Effector memory CD4-positive, alpha-beta T cell (primary cell): ENCODE results near the gene SLC1A7.

Experiments used
- DNase-seq, 3 donors: peaks; one replicate each; pipeline ENCODE4 v3.0.0-alpha.2; 2020
- H3K27ac ChIP-seq: 2 replicates; pipeline ENCODE4 v1.7.0; 2013; ENCODE audit warnings: mild to moderate bottlenecking, low read length, moderate library complexity; ENCODE audit not compliant: insufficient read depth, poor library complexity, severe bottlenecking
- H3K27me3 ChIP-seq: replicated peaks from 2 replicates; pipeline ENCODE4 v1.7.0; 2013; ENCODE audit warnings: mild to moderate bottlenecking, low read length; ENCODE audit not compliant: insufficient read depth, control insufficient read depth, poor library complexity, severe bottlenecking
- H3K36me3 ChIP-seq: 2 replicates; pipeline ENCODE4 v1.7.0; 2013; ENCODE audit warnings: mild to moderate bottlenecking, low read length, moderate library complexity; ENCODE audit not compliant: control insufficient read depth, insufficient read depth
- H3K4me1 ChIP-seq: 2 replicates; pipeline ENCODE4 v1.7.0; 2013; ENCODE audit warnings: low read length, mild to moderate bottlenecking; ENCODE audit not compliant: control insufficient read depth, insufficient read depth, poor library complexity, severe bottlenecking
- H3K4me3 ChIP-seq: 2 replicates; pipeline ENCODE4 v1.7.0; 2013; ENCODE audit warnings: low read length, low read depth, mild to moderate bottlenecking; ENCODE audit not compliant: insufficient read depth, poor library complexity, severe bottlenecking
- H3K9me3 ChIP-seq: 2 replicates; pipeline ENCODE4 v1.7.0; 2013; ENCODE audit warnings: mild to moderate bottlenecking, low read length, moderate library complexity; ENCODE audit not compliant: control insufficient read depth

Gene SLC1A7

GRCh38 chr1:53135735-53136114, 6.7 kb downstream of the SLC1A7 start:
- H3K36me3 ChIP-seq: no peaks in the 10 kb centered on the region
- H3K27me3 ChIP-seq: no peaks in the 10 kb centered on the region
- no peaks in the 10 kb centered on the region for H3K4me1 ChIP-seq
- no peak overlapping the region for H3K4me3 ChIP-seq
- DNase-seq: no peak
- H3K27ac ChIP-seq: no peak overlapping the region
- no peaks in the 10 kb centered on the region for H3K9me3 ChIP-seq

GRCh38 chr1:53134961-53135734, 7.3 kb downstream of the SLC1A7 start:
- no peaks in the 10 kb centered on the region for H3K27me3 ChIP-seq
- no peaks in the 10 kb centered on the region for H3K9me3 ChIP-seq
- H3K36me3 ChIP-seq: no peaks in the 10 kb centered on the region
- H3K27ac ChIP-seq: no peak overlapping the region
- no peaks in the 10 kb centered on the region for H3K4me1 ChIP-seq
- H3K4me3 ChIP-seq: no peak overlapping the region
- no peak for DNase-seq

GRCh38 chr1:53134042-53134485, 8.4 kb downstream of the SLC1A7 start:
- H3K27ac ChIP-seq: no peak overlapping the region

GRCh38 chr1:53133261-53134041, 9.0 kb downstream of the SLC1A7 start:
- Histone ChIP-seq H3K27me3 (no peaks in the 10 kb centered on the region), H3K4me1 (no peaks in the 10 kb centered on the region), H3K4me3 (no peak overlapping the region), H3K27ac (no peak overlapping the region), H3K9me3 (no peaks in the 10 kb centered on the region), H3K36me3 (no peaks in the 10 kb centered on the region)
- DNase-seq: no peak

More at GRCh38 chr1:53134042-53134485, 8.4 kb downstream of the SLC1A7 start:
- no peak overlapping the region for H3K4me3 ChIP-seq
- no peaks in the 10 kb centered on the region for H3K36me3 ChIP-seq
- no peaks in the 10 kb centered on the region for H3K9me3 ChIP-seq
- no peak for DNase-seq
- no peaks in the 10 kb centered on the region for H3K27me3 ChIP-seq
- H3K4me1 ChIP-seq: no peaks in the 10 kb centered on the region

GRCh38 chr1:53132176-53132575, 10.3 kb downstream of the SLC1A7 start:
- no peak for DNase-seq
- Histone ChIP-seq H3K27me3 (no peaks in the 10 kb centered on the region), H3K4me3 (no peak overlapping the region), H3K36me3 (no peaks in the 10 kb centered on the region), H3K4me1 (no peaks in the 10 kb centered on the region), H3K9me3 (no peaks in the 10 kb centered on the region), H3K27ac (no peak overlapping the region)

GRCh38 chr1:53131590-53131938, 10.9 kb downstream of the SLC1A7 start:
- Histone ChIP-seq H3K4me1 (no peaks in the 10 kb centered on the region), H3K4me3 (no peak overlapping the region), H3K27ac (no peak overlapping the region), H3K9me3 (no peaks in the 10 kb centered on the region), H3K27me3 (no peaks in the 10 kb centered on the region), H3K36me3 (no peaks in the 10 kb centered on the region)
- no peak for DNase-seq

- no peaks in the 10 kb centered on the region for H3K27me3 ChIP-seq
- H3K4me1 ChIP-seq: no peaks in the 10 kb centered on the region
- no peak for DNase-seq
- H3K4me3 ChIP-seq: no peak overlapping the region
- H3K36me3 ChIP-seq: no peaks in the 10 kb centered on the region
- H3K9me3 ChIP-seq: no peaks in the 10 kb centered on the region
- no peak overlapping the region for H3K27ac ChIP-seq
Observed at GRCh38 chr1:53130878-53131589, 11.4 kb downstream of the SLC1A7 start.

- DNase-seq: no peak
- Histone ChIP-seq H3K9me3 (no peaks in the 10 kb centered on the region), H3K4me1 (no peaks in the 10 kb centered on the region), H3K4me3 (no peak overlapping the region), H3K27ac (no peak overlapping the region), H3K27me3 (no peaks in the 10 kb centered on the region), H3K36me3 (no peaks in the 10 kb centered on the region)
Observed at GRCh38 chr1:53130598-53130877, 11.9 kb downstream of the SLC1A7 start.

GRCh38 chr1:53129891-53130597, 12.4 kb downstream of the SLC1A7 start:
- H3K27me3 ChIP-seq: no peaks in the 10 kb centered on the region
- no peaks in the 10 kb centered on the region for H3K4me1 ChIP-seq
- H3K27ac ChIP-seq: no peak overlapping the region
- H3K36me3 ChIP-seq: no peaks in the 10 kb centered on the region
- H3K9me3 ChIP-seq: no peaks in the 10 kb centered on the region
- no peak overlapping the region for H3K4me3 ChIP-seq
- no peak for DNase-seq
